ENCODE results near the gene JAG1. TPM values are rescaled to one million over a fixed set of nuclear protein-coding genes. Genes with fewer than 3 reads are reported as not detected.

Gene JAG1
- polyA plus RNA-seq, 1 experiment: 13.5 TPM

DNA sequence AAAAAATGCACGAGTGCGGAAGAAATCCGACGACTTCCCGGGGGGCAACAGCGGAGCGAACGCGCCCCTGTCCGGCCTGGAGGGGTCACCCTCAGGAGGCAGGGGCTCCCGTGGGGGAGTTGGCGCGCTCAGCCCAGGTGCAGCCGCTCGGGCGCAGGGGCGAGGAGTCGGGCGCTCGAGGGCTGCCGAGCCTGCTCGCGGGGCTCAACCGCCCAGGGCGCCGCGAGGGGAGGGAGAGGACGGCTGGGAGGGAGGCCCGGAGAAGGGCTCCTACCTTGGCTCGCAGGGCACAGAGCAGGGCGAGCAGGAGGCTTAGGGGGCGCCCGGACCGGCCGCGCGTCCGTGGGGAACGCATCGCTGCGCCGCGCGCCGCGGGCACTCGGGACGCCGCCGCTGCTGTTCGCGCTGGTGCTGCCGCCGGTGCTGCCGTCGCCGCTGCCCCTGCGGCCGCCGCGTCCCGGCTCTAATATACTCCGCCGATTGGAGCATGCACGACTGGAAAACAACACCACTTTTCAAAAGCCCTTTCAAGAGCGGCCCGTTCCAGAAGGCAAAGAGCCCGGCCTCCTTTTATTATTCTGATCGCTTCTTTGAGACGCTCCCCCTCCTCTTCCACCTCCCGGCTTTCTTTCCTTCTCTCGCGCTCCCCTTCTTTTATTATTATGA lies 490 bp downstream of the JAG1 start:
- DNase-seq (ENCODE audit: low read depth, low spot score): no peak
- TF ChIP-seq CTCF (IDR thresholded peaks at IDR 0.05; ENCODE audit: low read depth, low read length): no peak
- CTCF ChIA-PET: interaction anchor here (1.3 to 2.0 kb wide), 3 partner anchors 10 to 532 kb away, joined by 4 to 9 read pairs (median 7); no protein-coding TSS in a partner anchor
- peak overlapping the region; percentile 81 for H3K27ac ChIP-seq (ENCODE audit: low read depth, low read length)
- peak overlapping the region; percentile 88 for H3K4me3 ChIP-seq (ENCODE audit: low read depth, low read length)
- POLR2A ChIA-PET: interaction anchor here (0.7 to 1.6 kb wide), 10 partner anchors 20 to 494 kb away, joined by 3 to 8 read pairs (median 4); partner anchors contain the start of gene SLX4IP
- no peaks in the 10 kb centered on the region for H3K27me3 ChIP-seq (ENCODE audit: control insufficient read depth, insufficient read depth, low read length)
- no peaks in the 10 kb centered on the region; the same call in 1 of the 2 replicates for H3K9me3 ChIP-seq (ENCODE audit: control insufficient read depth, insufficient read depth, low read length)

DNA sequence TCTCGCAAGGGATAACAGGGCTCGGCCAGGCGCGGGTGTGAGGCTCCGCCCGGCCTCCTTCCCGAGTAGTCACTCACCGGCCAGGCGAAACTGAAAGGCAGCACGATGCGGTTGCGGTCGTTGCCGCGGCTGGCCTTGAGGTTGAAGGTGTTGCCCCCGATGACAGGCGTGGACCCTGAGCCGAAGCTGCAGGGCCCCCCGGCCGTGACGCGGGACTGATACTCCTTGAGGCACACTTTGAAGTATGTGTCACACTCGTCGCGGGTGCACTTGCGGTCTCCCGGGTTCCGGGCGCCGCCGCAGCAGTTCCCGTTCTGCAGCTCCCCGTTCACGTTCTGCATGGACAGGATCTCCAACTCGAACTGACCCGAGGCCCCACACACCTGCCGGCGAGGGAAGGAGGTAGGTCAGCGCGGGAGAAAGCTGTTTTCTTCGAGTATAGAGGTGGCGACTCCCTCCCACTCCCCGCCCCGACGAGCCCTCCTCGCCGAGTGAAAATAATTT lies 1.1 kb downstream of the JAG1 start:
- ChIA-PET CTCF (interaction anchor here (2.1 kb wide), 1 partner anchor 871 kb away, joined by 21 read pairs; no protein-coding TSS in a partner anchor), POLR2A (interaction anchor here (0.7 to 2.4 kb wide), 6 partner anchors 19 to 252 kb away, joined by 3 to 11 read pairs (median 5); no protein-coding TSS in a partner anchor)
- Histone ChIP-seq H3K9me3 (ENCODE audit: control insufficient read depth, insufficient read depth, low read length) (no peaks in the 10 kb centered on the region; the same call in 1 of the 2 replicates), H3K27ac (ENCODE audit: low read depth, low read length) (peak overlapping the region; percentile 81), H3K4me3 (ENCODE audit: low read depth, low read length) (peak overlapping the region; percentile 88), H3K27me3 (ENCODE audit: control insufficient read depth, insufficient read depth, low read length) (no peaks in the 10 kb centered on the region)
- no peak for TF ChIP-seq CTCF (IDR thresholded peaks at IDR 0.05; ENCODE audit: low read depth, low read length)
- no peak for DNase-seq (ENCODE audit: low read depth, low spot score)

GRCh38 chr20:10671919-10672623 lies 1.7 kb downstream of the JAG1 start:
- H3K4me3 ChIP-seq (ENCODE audit: low read depth, low read length): peak overlapping the region; percentile 88
- POLR2A ChIA-PET: interaction anchor here (0.6 to 2.4 kb wide), 20 partner anchors 13 to 564 kb away, joined by 3 to 13 read pairs (median 4); partner anchors contain the start of genes MKKS and SLX4IP
- no peaks in the 10 kb centered on the region for H3K27me3 ChIP-seq (ENCODE audit: control insufficient read depth, insufficient read depth, low read length)
- H3K27ac ChIP-seq (ENCODE audit: low read depth, low read length): peak overlapping the region; percentile 81
- no peaks in the 10 kb centered on the region; the same call in 1 of the 2 replicates for H3K9me3 ChIP-seq (ENCODE audit: control insufficient read depth, insufficient read depth, low read length)
- DNase-seq (ENCODE audit: low read depth, low spot score): no peak
- no peak for TF ChIP-seq CTCF (IDR thresholded peaks at IDR 0.05; ENCODE audit: low read depth, low read length)
- CTCF ChIA-PET: interaction anchor here (0.8 to 2.3 kb wide), 28 partner anchors 13 to 874 kb away, joined by 3 to 21 read pairs (median 4); partner anchors contain the start of genes MKKS and SLX4IP

GRCh38 chr20:10671221-10671918 lies 2.4 kb downstream of the JAG1 start:
- Histone ChIP-seq H3K4me3 (ENCODE audit: low read depth, low read length) (peak overlapping the region; percentile 88), H3K27me3 (ENCODE audit: control insufficient read depth, insufficient read depth, low read length) (no peaks in the 10 kb centered on the region), H3K27ac (ENCODE audit: low read depth, low read length) (peak overlapping the region; percentile 81), H3K9me3 (ENCODE audit: control insufficient read depth, insufficient read depth, low read length) (no peaks in the 10 kb centered on the region; the same call in 1 of the 2 replicates)
- ChIA-PET CTCF (interaction anchor here (0.7 to 2.3 kb wide), 51 partner anchors 9 to 875 kb away, joined by 3 to 21 read pairs (median 4); partner anchors contain the start of genes MKKS and SLX4IP), POLR2A (interaction anchor here (0.6 to 2.4 kb wide), 22 partner anchors 12 to 680 kb away, joined by 3 to 13 read pairs (median 4); partner anchors contain the start of genes MKKS and SLX4IP)
- peak; percentile 90 for DNase-seq (ENCODE audit: low read depth, low spot score)
- TF ChIP-seq CTCF (IDR thresholded peaks at IDR 0.05; ENCODE audit: low read depth, low read length): peak; percentile 83

Measured in AG04450 (cell line).